ENCODE results near the gene UTS2R.
A peak's percentile ranks its signal among the peaks of the same experiment; 100 is the strongest.
"Not testable (repeated sequence)": the region's sequence is repeated elsewhere in the genome, so short reads cannot be mapped to it uniquely, and the experiment has no call there.

Gene UTS2R

GRCh38 chr17:82334622-82335394, 36.8 kb upstream of the UTS2R start:
- DNase-seq = peak; percentile 27

GRCh38 chr17:82338858-82339633, 32.5 kb upstream of the UTS2R start:
- DNase-seq = no peak

- DNase-seq = no peak
Observed at GRCh38 chr17:82339634-82340580, 31.7 kb upstream of the UTS2R start.

- DNase-seq = no peak
Observed at GRCh38 chr17:82342361-82343079, 29.0 kb upstream of the UTS2R start.

GRCh38 chr17:82343560-82343959, 28.0 kb upstream of the UTS2R start:
- DNase-seq = no peak

GRCh38 chr17:82344175-82344907, 27.2 kb upstream of the UTS2R start:
- no peak for DNase-seq

- DNase-seq = no peak
Observed at GRCh38 chr17:82345151-82345976, 26.2 kb upstream of the UTS2R start.

- peak; percentile 26 for DNase-seq
Observed at GRCh38 chr17:82346342-82347300, 24.9 kb upstream of the UTS2R start.

GRCh38 chr17:82347994-82348393, 23.6 kb upstream of the UTS2R start:
- DNase-seq = not testable (repeated sequence)

- DNase-seq = no peak
Observed at GRCh38 chr17:82348434-82348833, 23.1 kb upstream of the UTS2R start.

GRCh38 chr17:82348866-82349265, 22.7 kb upstream of the UTS2R start:
- DNase-seq = no peak

- DNase-seq = no peak
Observed at GRCh38 chr17:82349287-82349701, 22.3 kb upstream of the UTS2R start.

GRCh38 chr17:82350182-82351030, 21.2 kb upstream of the UTS2R start:
- DNase-seq = peak; percentile 51

- DNase-seq = no peak
Observed at GRCh38 chr17:82351254-82351712, 20.3 kb upstream of the UTS2R start.

GRCh38 chr17:82351713-82352488, 19.7 kb upstream of the UTS2R start:
- DNase-seq = peak; percentile 91

GRCh38 chr17:82353484-82353883, 18.1 kb upstream of the UTS2R start:
- no peak for DNase-seq

- no peak for DNase-seq
Observed at GRCh38 chr17:82354804-82355308, 16.7 kb upstream of the UTS2R start.

Data from CD4-positive, alpha-beta T cell treated with Interleukin-17A for 4 hours (primary cell).